ELF-1 (cell line): ENCODE results near the gene BNIP3.
"Not testable (repeated sequence)": the region's sequence is repeated elsewhere in the genome, so short reads cannot be mapped to it uniquely, and the experiment has no call there.

Experiments used
- DNase-seq: peaks from one replicate; pipeline ENCODE4 v3.0.0-alpha.2; 2016; ENCODE audit warnings: low read depth, low spot score

BNIP3 gene

GRCh38 chr10:131949908-131950307 lies 31.8 kb downstream of the BNIP3 start:
- not testable (repeated sequence) for DNase-seq

GRCh38 chr10:131949041-131949862 lies 32.5 kb downstream of the BNIP3 start:
- no peak for DNase-seq

- DNase-seq, result no peak
These were observed 33.2 kb downstream of the BNIP3 start for GRCh38 chr10:131948501-131948900.

- no peak for DNase-seq
These were observed 33.9 kb downstream of the BNIP3 start for GRCh38 chr10:131947631-131948347.

GRCh38 chr10:131946880-131947279 lies 34.8 kb downstream of the BNIP3 start:
- DNase-seq, result no peak

GRCh38 chr10:131946321-131946751 lies 35.4 kb downstream of the BNIP3 start:
- DNase-seq, result no peak

- DNase-seq, result no peak
These were observed 36.6 kb downstream of the BNIP3 start for GRCh38 chr10:131944976-131945695.

- no peak for DNase-seq
These were observed 37.3 kb downstream of the BNIP3 start for GRCh38 chr10:131944412-131944811.

GRCh38 chr10:131943021-131943814 lies 38.5 kb downstream of the BNIP3 start:
- DNase-seq, result peak; percentile 61

GRCh38 chr10:131942455-131942854 lies 39.3 kb downstream of the BNIP3 start:
- no peak for DNase-seq

- no peak for DNase-seq
These were observed 43.0 kb downstream of the BNIP3 start for GRCh38 chr10:131938681-131939080.

GRCh38 chr10:131937836-131938235 lies 43.9 kb downstream of the BNIP3 start:
- no peak for DNase-seq

GRCh38 chr10:131936736-131937135 lies 45.0 kb downstream of the BNIP3 start:
- no peak for DNase-seq

GRCh38 chr10:131936294-131936693 lies 45.4 kb downstream of the BNIP3 start:
- no peak for DNase-seq

GRCh38 chr10:131935260-131935659 lies 46.5 kb downstream of the BNIP3 start:
- DNase-seq, result no peak

- no peak for DNase-seq
These were observed 47.0 kb downstream of the BNIP3 start for GRCh38 chr10:131934769-131935168.

GRCh38 chr10:131933696-131934086 lies 48.0 kb downstream of the BNIP3 start:
- DNase-seq, result no peak

- DNase-seq, result no peak
These were observed 48.6 kb downstream of the BNIP3 start for GRCh38 chr10:131933016-131933695.

GRCh38 chr10:131931981-131932380 lies 49.7 kb downstream of the BNIP3 start:
- DNase-seq, result no peak

- no peak for DNase-seq
These were observed 51.0 kb downstream of the BNIP3 start for GRCh38 chr10:131930586-131931330.
